Right ventricle myocardium superior (tissue), 1 donor: ENCODE measurements around the gene METTL1. TPM values are rescaled to one million over a fixed set of nuclear protein-coding genes. Genes with fewer than 3 reads are reported as not detected.
A peak's percentile ranks its signal among the peaks of the same experiment; 100 is the strongest.

ENCODE experiments used
- ATAC-seq: fragments of 200-7000 bp; cut with Tn5 transposase; one replicate; pipeline ENCODE4 v1.9.1; 2020; ENCODE audit warnings: mild to moderate bottlenecking; ENCODE audit not compliant: poor library complexity
- DNase-seq: peaks from one replicate; pipeline ENCODE4 v3.0.0-alpha.2; 2020
- intact Hi-C: fragments of 100-400 bp; cut with DNase I; formaldehyde crosslinking; loops from one replicate; pipeline ENCODE4 v1.11.2; 2022
- total RNA-seq: library from RNA; stranded (reverse); fragmentation: NEBNext Ultra II Directional; extraction: Animal tissue kit (Norgen Biotek cat#: 25700); gene quantifications from one replicate; pipeline ENCODE4 v1.2.1, GENCODE V29; 2021
- donor health status: DM: no; HTN: yes; CAD: no; lungs with severe emphysema.

The METTL1 gene
- total RNA-seq, 1 donor from 2014 or later = 7.2 TPM

DNA sequence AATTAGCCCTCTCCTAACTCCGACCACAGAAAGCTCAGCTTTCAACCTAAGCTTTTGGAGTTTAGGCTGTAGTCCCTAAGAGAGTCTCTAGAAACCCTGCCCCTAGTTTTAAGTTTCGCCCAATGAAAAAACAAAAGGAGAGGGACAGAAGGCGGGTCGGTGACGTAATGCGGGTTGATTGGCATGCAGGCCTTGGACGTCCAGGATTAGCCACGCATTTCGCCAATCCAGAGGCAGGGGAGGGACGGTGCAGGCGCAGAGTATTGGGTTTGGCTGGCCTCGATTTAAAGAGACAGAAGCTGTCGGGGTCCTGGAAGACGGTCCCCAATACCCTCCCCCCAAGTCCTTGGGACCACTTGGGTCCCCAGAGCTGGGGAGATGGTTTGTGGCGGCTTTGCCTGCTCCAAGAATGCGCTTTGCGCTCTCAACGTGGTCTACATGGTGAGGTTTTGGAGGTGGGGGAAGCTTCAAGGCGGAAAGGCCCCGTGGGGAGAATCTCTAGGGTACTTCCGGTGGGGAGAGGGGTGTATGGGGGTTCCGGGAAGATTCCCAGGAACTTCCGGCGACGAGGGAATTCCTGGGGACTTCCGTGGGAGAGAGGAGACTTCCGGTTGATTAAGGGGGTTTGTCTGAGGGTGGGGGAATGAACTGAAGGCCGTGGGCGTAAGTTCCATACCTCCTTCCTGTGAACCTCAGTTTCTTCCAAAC lies 27.0 kb downstream of the METTL1 start, which contains the start of gene TSPAN31:
TSPAN31 (plus strand) TSS at position 263 of the 708 bp plus-strand sequence; CDS start at position 379, 116 bp downstream.
- intact Hi-C loops = no loop called here
- DNase-seq (peak; percentile 98), ATAC-seq (peak; percentile 95)

DNA sequence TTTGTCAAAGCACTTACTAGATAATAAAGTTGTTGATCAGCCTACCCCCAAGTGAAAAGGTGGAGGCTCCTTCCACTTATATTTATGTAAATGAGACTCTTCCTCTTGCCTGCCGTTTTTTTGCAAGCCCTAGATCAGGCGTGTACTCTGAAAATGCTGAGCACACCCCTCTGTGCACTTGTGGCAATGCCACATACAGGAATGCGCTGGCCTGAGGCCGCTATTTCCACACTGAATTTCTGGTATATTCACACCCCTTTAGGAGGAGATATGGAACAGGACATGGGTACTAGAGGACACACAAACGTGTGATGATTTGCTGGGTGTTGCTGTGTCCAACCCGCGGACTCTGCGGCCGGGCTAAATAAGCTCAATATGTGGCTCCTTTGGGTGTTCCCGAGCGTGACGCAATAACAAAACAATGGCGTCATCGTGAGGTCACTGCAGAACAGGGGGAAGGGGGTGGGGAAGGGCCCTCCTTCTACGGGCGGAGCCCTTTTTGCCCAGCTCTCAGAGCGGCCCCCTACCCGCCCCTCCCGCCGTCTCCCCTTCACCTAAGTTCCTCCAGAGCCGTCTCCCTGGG lies 27.6 kb downstream of the METTL1 start:
- ATAC-seq = peak; percentile 64
- intact Hi-C loops = no loop called here
- peak; percentile 82 for DNase-seq

DNA sequence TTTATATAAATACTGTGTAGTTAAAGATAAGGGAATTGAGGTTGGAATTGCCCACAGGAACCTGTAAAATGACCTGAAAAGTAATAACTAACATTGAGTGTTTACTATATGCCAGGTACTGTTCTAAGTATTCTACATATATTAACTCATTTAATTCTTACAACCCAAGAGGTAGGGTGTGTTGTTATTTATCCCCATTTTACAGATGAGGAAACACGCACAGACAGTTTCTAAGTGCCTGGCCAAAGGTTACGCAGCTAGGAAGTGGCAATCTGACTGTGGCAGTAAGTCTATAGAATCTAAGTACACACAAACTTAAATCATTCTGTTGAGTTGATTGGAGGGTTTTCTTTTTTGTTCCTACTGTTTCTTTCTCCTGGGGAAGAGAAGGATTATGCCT lies 28.1 kb downstream of the METTL1 start:
- intact Hi-C loops = no loop called here
- no peak for DNase-seq
- no peak for ATAC-seq

DNA sequence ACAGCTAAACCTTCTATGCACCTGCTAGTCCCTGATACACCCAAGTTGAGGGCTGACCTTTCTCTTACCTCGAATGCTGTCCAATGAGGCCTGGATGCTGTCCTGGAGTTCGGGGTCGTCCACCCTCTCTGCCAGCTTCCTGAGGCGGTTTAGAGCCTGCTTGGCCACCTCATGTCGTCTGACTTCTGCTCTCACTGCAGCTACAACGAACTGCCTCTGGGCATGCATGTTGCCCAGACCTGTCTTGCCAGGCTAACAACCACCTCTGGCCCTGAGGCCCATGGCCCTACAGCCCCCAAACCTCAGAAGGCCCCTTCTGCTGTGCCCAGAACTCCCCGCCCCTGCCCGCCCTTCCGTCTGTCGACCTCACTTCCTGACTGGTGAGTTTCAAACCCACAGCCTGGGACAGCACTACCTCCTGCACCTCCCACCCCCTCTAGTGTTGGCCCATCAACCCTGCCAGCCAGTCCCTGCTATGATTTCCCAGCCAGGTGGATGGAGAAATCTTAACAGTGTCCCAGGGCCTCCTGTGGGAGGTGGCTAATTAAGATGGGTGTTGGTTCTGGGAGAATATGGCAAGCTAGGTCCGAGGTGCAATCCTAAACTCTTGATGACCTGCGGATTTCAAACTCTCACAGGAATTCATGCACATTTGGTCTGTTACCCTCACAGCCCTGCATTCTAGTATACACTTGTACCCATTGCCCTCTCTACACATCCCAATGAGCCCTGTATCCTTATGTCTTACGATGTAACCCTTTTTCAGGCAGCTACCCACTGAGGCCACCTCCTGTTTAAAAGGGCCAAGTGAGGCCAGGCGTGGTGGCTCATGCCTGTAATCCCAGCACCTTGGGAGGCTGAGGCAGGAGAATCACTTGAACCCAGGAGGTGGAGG lies 29.8 kb downstream of the METTL1 start:
- intact Hi-C loops = no loop called here

DNA sequence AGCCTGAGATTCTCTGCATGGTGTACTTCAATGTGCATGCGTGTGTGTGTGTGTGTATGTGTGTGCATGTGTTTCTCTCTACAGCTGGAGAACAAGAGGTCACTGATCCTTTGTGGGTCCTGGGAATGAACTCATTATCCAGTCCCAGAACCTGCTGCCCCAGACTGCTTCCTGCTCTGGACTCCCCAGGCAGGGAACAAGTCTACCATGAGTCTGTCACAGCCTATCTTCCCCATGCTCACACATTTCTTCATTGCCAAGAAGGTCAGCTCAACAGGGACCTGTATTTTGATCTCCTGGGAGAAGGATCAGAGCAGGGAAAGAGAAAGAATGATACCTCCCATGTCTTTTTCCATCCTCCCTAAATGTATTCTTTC lies 30.5 kb downstream of the METTL1 start:
- no peak for DNase-seq
- ATAC-seq = no peak
- intact Hi-C loops = no loop called here

More for the DNA sequence above, 29.8 kb downstream of the METTL1 start:
- ATAC-seq (no peak), DNase-seq (peak; percentile 66)

DNA sequence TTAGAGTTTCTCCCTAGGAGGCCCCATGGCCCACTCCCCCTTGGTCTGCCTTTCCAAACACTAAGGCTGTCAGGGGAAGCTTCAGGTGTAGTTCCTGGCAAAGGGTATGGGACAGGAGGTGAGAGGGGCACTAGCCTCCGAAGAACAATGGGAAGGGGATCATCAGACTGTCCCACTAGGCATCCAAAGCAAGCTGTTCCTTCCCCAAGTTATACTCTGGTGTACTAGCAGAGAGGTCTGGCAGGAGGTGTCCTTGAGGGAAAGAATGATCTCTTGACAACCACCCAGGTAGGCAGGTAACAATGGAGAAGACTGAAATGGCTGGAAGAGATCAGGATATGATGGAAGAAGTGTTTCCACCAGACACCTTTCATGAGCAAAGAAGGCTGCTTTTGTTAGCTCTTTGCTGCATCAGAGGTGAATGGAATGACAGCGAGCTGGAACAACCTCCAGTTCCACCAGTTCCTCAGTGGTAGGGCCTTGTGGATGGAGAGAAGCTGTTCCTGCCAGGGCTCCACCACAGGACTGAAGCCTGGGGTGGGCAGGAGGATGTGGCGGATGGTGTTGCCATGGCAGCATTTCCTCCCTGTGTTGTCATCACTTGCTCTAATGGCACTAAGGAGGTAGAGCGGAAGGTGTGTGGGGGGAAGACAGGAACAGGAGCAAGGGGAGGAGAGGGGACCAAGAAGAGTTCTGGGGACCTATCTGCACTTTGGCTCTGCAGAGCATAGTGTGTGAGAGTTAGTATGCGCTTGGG lies 31.1 kb downstream of the METTL1 start:
- intact Hi-C loops = no loop called here
- ATAC-seq = no peak
- peak; percentile 56 for DNase-seq

DNA sequence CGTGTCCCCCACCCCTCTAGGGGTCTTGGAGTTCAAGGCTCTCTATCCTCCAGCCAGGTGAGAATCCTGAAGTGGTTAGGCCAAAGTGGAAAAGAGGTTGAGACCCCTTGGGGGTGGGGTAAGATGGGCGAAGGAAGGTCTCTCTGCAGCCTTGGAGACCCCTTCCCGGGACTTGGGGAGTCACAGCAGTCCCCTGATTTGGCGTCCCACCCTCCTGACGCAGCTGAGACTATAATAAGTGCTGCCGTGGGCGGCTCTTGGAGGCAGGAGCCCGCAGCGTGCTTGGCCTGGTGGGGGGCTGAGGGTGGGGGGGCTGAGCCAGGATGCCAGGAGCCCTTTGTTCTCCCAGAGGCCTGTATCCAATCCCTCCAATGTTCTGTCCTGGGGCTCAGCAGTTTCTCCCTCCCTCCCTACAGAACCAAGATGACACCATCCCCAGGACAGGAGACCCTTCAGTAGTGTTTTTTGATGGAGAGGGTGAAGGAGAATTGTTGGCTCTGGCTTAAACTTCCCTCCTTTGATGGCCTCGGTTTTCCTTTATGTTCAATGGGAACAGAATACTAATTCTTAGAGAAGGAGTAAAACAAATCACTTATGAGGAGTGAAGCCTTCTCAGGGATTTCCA lies 31.9 kb downstream of the METTL1 start:
- intact Hi-C loops = no loop called here
- DNase-seq (no peak), ATAC-seq (no peak)

DNA sequence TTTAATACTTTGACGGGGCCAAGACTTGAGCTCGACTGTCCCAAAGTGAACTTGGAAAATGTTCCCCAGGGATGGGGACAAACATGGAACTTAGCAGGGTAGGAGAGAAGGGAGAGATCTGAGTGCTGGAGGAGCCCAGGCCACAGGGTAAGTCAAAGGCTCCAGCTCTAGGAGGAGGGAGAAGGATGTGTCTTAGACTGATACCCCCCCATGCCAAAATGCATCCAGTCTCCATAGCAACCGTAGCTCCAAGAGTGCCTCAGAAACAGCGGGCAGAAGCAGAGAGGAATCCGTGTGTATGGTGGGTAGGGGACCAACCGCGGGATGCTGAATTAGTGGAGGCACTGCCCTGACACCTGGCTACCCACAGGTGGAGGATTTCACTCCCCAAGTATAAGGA lies 32.5 kb downstream of the METTL1 start:
- DNase-seq = no peak
- ATAC-seq = no peak
- intact Hi-C loops = no loop called here

DNA sequence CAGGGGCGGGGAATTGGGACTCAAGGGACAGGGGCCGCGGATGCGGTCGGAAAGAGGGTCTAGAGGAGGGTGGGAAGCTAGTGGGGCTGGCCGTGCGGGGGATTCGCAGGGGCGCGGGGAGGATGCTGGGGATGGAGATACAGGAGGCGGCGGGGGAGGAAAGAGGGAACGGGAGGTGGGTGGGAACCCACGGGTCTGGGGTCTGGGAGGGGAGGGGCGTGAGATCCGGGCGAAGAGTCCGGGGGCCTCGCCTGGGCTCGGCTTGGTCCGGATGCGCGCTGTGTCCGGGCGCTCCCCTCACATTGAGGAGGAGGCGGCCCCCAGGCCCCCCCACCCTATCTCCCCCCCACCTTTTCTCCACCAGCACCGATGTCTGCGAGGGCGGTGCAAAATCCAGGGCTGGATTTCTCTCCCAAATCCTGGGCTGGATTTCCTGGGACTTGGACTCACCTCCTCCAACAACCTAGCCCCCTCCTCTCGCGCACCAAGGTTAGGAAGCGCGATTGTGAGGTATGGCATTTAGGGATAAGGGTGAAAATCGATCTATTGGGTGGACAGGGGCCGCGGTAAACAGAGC lies 33.2 kb downstream of the METTL1 start, which contains the start of gene AGAP2:
AGAP2 (minus strand) TSS at position 82 of the 577 bp plus-strand sequence. CDS start 496 bp downstream, outside the sequence.
- no peak for ATAC-seq
- intact Hi-C loops = no loop called here
- peak; percentile 39 for DNase-seq

DNA sequence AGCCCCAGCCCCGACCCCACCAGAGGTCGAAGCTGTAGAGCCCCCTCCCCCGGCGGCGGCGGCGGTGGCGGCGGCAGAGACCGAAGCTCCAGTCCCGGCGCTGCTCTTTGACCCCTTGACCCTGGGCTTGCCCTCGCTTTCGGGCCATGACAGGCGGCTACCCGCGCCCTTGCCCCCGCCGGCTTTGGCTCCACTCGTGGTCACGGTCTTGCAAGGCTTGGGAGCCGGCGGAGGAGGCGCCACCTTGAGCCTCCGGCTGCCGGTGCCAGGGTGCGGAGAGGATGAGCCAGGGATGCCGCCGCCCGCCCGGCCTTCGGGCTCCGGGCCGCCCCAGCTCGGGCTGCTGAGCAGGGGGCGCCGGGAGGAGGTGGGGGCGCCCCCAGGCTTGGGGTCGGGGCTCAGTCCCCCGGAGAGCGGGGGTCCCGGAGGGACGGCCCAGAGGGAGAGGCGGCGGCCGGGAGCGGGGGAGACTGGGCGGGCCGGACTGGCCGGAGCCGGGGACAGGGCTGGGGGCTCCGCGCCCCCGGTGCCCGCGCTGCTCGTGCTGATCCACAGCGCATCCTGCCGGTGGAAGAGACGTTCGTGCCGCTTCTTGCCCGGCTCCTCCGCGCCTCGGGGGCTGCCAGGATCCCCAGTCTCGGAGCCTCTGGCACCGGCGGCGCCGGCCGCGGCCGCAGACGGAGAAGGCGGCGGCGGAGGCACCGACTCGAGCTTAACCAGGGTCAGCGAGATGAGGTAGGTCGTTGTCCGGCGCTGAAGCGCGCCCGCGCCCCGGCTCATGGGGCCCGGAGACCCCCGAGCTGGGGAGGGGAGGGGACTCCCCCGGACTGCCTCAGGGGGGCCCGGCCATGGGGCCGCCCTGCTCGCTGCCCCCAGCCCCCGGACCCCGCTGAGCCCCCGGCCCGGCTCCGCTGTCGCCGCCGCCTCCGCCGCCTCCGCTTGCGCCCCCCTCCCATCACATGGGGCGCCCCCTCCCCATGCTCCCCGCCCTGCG lies 34.1 kb downstream of the METTL1 start:
- intact Hi-C loops = no loop called here
- DNase-seq (peak; percentile 43), ATAC-seq (peak; percentile 2)

DNA sequence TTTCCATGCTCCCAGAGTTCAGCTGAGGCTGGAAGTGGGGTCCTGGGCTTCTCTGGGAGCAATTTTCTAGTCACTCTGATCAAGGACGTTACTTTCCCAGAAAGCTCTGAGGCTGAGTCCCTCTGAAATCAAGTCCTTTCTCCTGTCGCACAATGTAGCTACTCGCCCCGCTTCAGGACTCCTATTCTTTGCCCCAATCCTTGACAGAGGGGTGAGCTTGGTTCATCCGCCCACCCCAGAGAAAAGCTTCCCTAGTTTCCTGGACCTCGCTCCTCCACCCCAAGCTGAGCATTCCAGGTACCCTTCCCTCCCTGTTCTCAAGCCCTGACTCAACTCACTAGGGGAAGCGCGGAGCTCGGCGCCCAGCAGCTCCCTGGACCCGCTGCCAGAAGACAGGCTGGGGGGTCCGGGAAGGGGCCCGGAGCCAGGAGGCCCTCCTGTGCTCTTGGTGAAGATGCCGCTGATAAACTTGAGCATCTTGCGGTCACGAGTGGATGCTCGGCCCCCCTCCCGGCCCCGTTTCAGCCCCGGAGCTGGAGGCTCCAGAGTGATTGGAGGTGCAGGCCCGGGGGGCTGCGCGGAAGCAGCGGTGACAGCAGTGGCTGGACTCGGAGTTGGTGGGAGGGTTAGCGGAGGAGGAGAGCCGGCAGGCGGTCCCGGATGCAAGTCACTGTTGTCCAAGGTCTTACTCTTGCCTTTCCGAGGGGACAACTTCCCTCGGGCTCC lies 35.0 kb downstream of the METTL1 start:
- no peak for ATAC-seq
- intact Hi-C loops = no loop called here
- no peak for DNase-seq

DNA sequence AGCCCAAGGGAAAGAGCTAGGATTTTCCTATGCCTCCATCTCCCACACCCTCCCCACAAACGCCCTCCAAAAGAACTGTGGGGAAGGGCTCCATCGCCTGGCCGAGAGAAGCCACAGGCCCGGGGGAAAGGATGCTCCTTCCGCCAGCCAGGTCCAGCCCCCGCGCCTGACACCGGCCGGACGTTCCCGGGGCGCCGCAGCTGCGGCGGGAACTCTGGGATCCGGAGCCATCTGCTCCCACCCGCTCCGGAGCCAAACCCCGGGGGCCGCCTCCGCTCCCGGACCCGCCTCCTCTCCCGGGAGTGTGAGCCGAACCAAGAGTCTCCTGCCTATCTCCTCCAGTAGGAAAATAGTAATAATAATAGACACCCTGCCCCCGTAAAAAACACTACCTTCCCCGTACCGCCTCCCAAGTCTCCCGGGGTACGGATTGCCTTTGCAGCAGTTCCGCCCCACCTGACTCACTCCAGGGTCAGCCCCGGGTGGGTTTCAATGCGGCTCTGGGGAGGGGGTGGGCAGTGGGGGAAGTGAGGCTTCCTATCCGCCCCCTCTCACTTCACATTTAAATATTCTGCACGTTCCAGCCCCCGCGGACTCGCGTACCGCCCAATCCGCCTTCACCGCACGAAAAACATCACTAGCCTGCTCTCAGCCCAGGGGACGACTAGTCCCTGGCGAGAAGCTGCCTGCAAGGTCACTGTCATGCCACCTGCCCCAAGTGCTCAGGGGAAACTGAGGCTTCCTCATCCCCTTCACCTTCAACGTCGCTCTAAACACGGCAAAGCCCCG lies 35.8 kb downstream of the METTL1 start:
- ATAC-seq = peak; percentile 48
- DNase-seq = peak; percentile 50
- intact Hi-C loops = no loop called here

DNA sequence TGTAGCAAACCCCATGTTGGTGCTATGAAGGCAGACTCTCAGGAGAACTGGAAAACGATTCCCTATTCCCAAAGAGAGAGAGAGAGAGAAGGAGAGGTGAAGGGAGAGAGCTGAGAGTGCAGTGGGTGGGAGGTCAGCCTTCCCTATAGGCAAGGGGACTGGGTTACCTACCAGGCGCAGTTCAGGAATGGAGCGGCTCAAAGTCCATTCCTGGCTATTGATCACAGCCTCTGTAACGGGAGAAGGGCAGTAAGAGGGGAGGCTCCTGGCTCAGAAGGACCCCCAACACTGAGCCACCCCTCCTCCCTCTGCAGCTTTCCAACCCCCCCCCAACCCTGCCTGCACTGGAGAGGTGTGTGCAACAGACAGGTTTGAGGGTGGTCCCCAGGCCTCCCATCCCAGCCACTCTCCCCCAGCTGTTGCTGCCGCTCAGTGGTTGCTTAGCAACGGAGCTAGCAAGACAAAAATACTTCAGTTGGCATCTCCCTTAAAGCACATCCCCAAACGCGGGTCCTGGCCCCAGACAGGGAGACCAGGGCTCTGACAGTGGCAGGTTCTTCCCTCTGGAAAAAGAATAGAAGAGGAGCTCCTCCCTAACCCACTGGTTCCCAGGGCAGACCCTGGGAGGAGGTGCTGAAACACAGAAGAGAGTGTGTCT lies 36.6 kb downstream of the METTL1 start:
- no peak for DNase-seq
- no peak for ATAC-seq
- intact Hi-C loops = no loop called here

DNA sequence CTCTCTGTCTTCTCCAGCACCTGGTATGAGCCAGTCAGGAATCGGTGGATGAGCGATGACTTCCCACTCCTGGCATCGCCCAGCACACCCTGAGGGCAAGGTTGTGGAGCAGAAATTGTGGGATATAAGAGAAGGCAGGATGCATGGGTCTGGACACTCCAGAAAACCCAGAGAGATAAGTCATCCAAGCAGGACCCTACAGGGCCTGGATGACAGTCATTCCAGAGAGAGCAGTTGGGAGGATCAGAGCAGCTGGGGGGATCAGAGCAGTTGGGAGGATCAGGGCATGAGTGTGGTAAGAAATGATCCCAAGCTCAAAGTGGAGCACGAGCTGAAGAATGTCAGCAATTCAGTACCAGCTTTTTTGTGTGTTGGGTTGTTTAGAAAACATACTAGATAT lies 37.3 kb downstream of the METTL1 start:
- no peak for ATAC-seq
- DNase-seq = no peak
- intact Hi-C loops = no loop called here

DNA sequence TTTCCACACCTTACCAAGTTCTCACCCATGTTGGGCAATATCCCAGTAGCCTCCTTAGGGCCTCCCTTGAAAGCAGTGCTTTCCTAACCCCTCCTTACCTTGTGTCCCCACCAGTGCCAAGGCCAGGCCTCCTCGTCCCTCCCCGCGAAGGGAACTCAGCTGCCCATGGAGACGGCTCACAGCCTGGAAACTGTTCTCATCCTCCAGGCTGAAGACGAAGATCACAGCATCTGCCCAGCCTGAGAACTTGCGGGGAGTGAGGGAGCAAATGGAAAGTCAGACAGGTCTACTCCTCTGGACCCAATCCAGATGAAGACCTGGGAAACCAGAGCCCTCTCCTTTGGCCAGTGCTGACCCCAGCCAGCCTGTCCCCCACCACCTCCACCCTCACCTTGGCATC lies 38.0 kb downstream of the METTL1 start:
- DNase-seq = no peak
- intact Hi-C loops = no loop called here
- no peak for ATAC-seq
